IMR-90 (cell line): Measurements from ENCODE around the gene C5orf24.

Experiments
- CTCF ChIP-seq: conservative IDR thresholded peaks from 2 replicates; pipeline ENCODE4 v1.5.1; 2012; ENCODE audit warnings: mild to moderate bottlenecking, low read depth, low read length, improper control_type of control experiment
- RAD21 ChIP-seq: IDR thresholded peaks from 2 replicates; pipeline ENCODE4 v1.6.1; 2012; ENCODE audit warnings: low read length, improper control_type of control experiment

GRCh38 chr5:134878403-134878802, 32.6 kb downstream of the C5orf24 start:
- TF ChIP-seq CTCF = no peak
- no peak for TF ChIP-seq RAD21
